Parathyroid adenoma (tissue), 2 donors: ENCODE data around the gene KIF13A.
"Not testable (repeated sequence)": the region's sequence is repeated elsewhere in the genome, so short reads cannot be mapped to it uniquely, and the experiment has no call there.

Experiments
- H2AFZ ChIP-seq: fragments of 300-600 bp; sonication (generic); one replicate; pipeline ENCODE4 v1.7.0; 2017; ENCODE audit warnings: antibody characterized with exemption, mild to moderate bottlenecking
- H3K27ac ChIP-seq: fragments of 300-600 bp; sonication (generic); one replicate; pipeline ENCODE4 v1.7.0; 2017
- H3K27me3 ChIP-seq: fragments of 300-600 bp; sonication (generic); one replicate; pipeline ENCODE4 v1.7.0; 2017; ENCODE audit warnings: low read length; ENCODE audit not compliant: control insufficient read depth, insufficient read depth
- H3K36me3 ChIP-seq: fragments of 300-600 bp; sonication (generic); one replicate; pipeline ENCODE4 v1.7.0; 2017; ENCODE audit warnings: low read length; ENCODE audit not compliant: control insufficient read depth, insufficient read depth
- H3K4me1 ChIP-seq: fragments of 300-600 bp; sonication (generic); one replicate; pipeline ENCODE4 v1.7.0; 2017; ENCODE audit warnings: control low read depth
- H3K4me2 ChIP-seq: fragments of 300-600 bp; sonication (generic); one replicate; pipeline ENCODE4 v1.7.0; 2017; ENCODE audit warnings: low read length
- H3K4me3 ChIP-seq: fragments of 300-600 bp; sonication (generic); one replicate; pipeline ENCODE4 v1.7.0; 2017; ENCODE audit warnings: low read depth, low read length
- H3K79me2 ChIP-seq: fragments of 300-600 bp; sonication (generic); one replicate; pipeline ENCODE4 v1.7.0; 2017; ENCODE audit warnings: control low read depth
- H3K9ac ChIP-seq: fragments of 300-600 bp; sonication (generic); one replicate; pipeline ENCODE4 v1.7.0; 2017; ENCODE audit warnings: mild to moderate bottlenecking
- H3K9me3 ChIP-seq: fragments of 300-600 bp; sonication (generic); one replicate; pipeline ENCODE4 v1.7.0; 2017; ENCODE audit warnings: low read length; ENCODE audit not compliant: control insufficient read depth
- TF ChIP-seq, protein P1 (sequence below): fragments of 300-600 bp; sonication (generic); IDR thresholded peaks from one replicate; pipeline ENCODE4 v1.7.0; 2017; ENCODE audit warnings: antibody characterized with exemption, mild to moderate bottlenecking
- donor health status: primary hyperparathyroidism.

KIF13A gene

GRCh38 chr6:17950095-17950494 lies 37.3 kb downstream of the KIF13A start:
- TF ChIP-seq, protein P1, sequence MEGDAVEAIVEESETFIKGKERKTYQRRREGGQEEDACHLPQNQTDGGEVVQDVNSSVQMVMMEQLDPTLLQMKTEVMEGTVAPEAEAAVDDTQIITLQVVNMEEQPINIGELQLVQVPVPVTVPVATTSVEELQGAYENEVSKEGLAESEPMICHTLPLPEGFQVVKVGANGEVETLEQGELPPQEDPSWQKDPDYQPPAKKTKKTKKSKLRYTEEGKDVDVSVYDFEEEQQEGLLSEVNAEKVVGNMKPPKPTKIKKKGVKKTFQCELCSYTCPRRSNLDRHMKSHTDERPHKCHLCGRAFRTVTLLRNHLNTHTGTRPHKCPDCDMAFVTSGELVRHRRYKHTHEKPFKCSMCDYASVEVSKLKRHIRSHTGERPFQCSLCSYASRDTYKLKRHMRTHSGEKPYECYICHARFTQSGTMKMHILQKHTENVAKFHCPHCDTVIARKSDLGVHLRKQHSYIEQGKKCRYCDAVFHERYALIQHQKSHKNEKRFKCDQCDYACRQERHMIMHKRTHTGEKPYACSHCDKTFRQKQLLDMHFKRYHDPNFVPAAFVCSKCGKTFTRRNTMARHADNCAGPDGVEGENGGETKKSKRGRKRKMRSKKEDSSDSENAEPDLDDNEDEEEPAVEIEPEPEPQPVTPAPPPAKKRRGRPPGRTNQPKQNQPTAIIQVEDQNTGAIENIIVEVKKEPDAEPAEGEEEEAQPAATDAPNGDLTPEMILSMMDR, result no peak
- Histone ChIP-seq H3K4me3 (no peak overlapping the region), H2AFZ (no peak overlapping the region), H3K27ac (no peak overlapping the region), H3K4me2 (no peak overlapping the region), H3K9ac (no peak overlapping the region), H3K36me3 (no peaks in the 10 kb centered on the region), H3K79me2 (peaks cover 2% of the 10 kb centered on the region), H3K27me3 (no peaks in the 10 kb centered on the region), H3K9me3 (no peaks in the 10 kb centered on the region), H3K4me1 (no peaks in the 10 kb centered on the region)

DNA sequence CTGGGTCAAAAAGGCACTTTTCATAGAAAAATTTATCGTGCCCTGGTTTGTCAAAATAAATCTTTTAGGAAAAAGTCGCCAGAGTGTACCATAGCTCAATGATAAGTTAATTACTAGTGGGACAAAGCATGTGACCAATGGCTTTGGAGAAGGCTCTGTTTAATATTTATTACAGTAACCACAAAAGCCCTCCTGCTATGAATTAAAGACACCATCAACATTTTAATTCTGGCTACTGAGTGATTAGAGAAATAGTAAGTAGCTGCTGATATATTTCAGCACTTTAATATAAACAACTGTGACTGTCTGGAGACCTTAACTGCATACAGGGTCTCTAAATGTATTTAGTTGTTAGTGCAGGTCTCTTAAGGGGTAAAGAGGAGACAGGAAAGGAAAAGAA lies 38.3 kb downstream of the KIF13A start:
- no peaks in the 10 kb centered on the region for H3K4me1 ChIP-seq
- H3K36me3 ChIP-seq, result no peaks in the 10 kb centered on the region
- H3K4me3 ChIP-seq, result no peak overlapping the region
- H3K9me3 ChIP-seq, result no peaks in the 10 kb centered on the region
- H3K9ac ChIP-seq, result no peak overlapping the region
- H3K27me3 ChIP-seq, result no peaks in the 10 kb centered on the region
- no peak overlapping the region for H3K4me2 ChIP-seq
- no peak overlapping the region for H3K27ac ChIP-seq
- no peaks in the 10 kb centered on the region for H3K79me2 ChIP-seq
- H2AFZ ChIP-seq, result no peak overlapping the region
- TF ChIP-seq, protein P1, result no peak

DNA sequence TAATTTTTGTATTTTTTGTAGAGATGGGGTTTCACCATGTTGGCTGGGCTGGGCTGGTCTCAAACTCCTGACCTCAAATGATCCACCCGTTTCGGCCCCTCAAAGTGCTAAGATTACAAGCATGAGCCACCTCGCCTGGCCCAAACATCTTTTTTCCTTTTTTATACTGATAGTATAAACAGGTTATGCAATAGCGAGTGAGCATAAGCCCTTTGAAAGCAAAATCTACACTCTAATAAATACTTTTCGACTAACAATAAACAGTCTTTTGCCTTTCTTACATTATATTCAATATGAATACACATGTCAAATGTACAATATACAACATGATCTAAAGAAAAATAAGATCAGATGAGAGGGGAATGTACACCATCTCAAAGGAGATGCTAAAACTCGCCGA lies 38.7 kb downstream of the KIF13A start:
- no peak overlapping the region for H3K4me3 ChIP-seq
- no peaks in the 10 kb centered on the region for H3K9me3 ChIP-seq
- H3K79me2 ChIP-seq, result peaks cover under 1% of the 10 kb centered on the region
- no peak overlapping the region for H3K9ac ChIP-seq
- H3K36me3 ChIP-seq, result no peaks in the 10 kb centered on the region
- H3K4me2 ChIP-seq, result no peak overlapping the region
- TF ChIP-seq, protein P1, result no peak
- no peaks in the 10 kb centered on the region for H3K27me3 ChIP-seq
- H3K27ac ChIP-seq, result no peak overlapping the region
- H3K4me1 ChIP-seq, result no peaks in the 10 kb centered on the region
- no peak overlapping the region for H2AFZ ChIP-seq

- H3K27me3 ChIP-seq, H3K27ac ChIP-seq, H3K4me3 ChIP-seq, H3K9ac ChIP-seq, H3K79me2 ChIP-seq, H3K4me1 ChIP-seq, H3K9me3 ChIP-seq, H3K4me2 ChIP-seq, H3K36me3 ChIP-seq, H2AFZ ChIP-seq: not testable (repeated sequence)
Observed at GRCh38 chr6:17947574-17947973, 39.9 kb downstream of the KIF13A start.

DNA sequence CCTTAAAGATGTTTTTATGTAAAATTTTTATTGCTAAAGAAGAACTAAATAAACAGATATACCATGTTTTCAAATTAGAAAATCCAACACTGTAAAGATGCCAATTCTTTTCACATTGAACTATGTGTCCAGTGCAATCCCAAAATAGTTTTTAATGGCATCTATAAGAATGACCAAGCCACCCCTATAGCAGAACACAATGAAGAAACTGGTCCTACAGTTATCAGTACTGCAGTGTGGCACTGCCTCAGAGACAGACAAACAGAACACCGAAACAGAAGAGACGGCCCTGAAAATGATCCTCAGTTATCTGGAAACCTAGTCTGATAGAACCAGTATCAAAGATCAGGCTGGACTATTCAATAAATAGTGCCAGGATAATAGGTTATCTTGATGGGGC lies 41.9 kb downstream of the KIF13A start:
- H3K4me1 ChIP-seq, result no peaks in the 10 kb centered on the region
- peaks cover 9% of the 10 kb centered on the region for H3K79me2 ChIP-seq
- no peaks in the 10 kb centered on the region for H3K36me3 ChIP-seq
- TF ChIP-seq, protein P1, result no peak
- H3K9me3 ChIP-seq, result no peaks in the 10 kb centered on the region
- no peak overlapping the region for H3K4me3 ChIP-seq
- no peak overlapping the region for H2AFZ ChIP-seq
- no peak overlapping the region for H3K9ac ChIP-seq
- no peak overlapping the region for H3K27ac ChIP-seq
- H3K27me3 ChIP-seq, result no peaks in the 10 kb centered on the region
- H3K4me2 ChIP-seq, result no peak overlapping the region
